Fibroblast of lung (primary cell): ENCODE data around the gene CAMKV. TPM values are rescaled to one million over a fixed set of nuclear protein-coding genes. Genes with fewer than 3 reads are reported as not detected.

Source experiments
- DNase-seq, 2 donors: peaks; one replicate each; pipeline versions ENCODE4 v3.0.0 to v3.0.0-alpha.2; 2010; ENCODE audit warnings: low read depth in 2 of 2
- H2AFZ ChIP-seq: 2 replicates; pipeline ENCODE4 v1.5.1; 2012; ENCODE audit warnings: low read length, control low read depth, inconsistent platforms
- H3K27ac ChIP-seq: 2 replicates; pipeline ENCODE4 v1.5.1; 2011; ENCODE audit warnings: low read length, control low read depth; ENCODE audit not compliant: insufficient read depth
- H3K27me3 ChIP-seq: 2 replicates; pipeline ENCODE4 v1.5.1; 2011; ENCODE audit warnings: mild to moderate bottlenecking, low read length; ENCODE audit not compliant: control insufficient read depth, insufficient read depth
- H3K36me3 ChIP-seq: 2 replicates; pipeline ENCODE4 v1.5.1; 2011; ENCODE audit warnings: low read length; ENCODE audit not compliant: control insufficient read depth, insufficient read depth
- H3K4me1 ChIP-seq: 2 replicates; pipeline ENCODE4 v1.5.1; 2011; ENCODE audit warnings: low read length; ENCODE audit not compliant: control insufficient read depth, insufficient read depth; ENCODE audit errors: extremely low read depth
- H3K4me2 ChIP-seq: 2 replicates; pipeline ENCODE4 v1.5.1; 2011; ENCODE audit warnings: low read length, control low read depth; ENCODE audit not compliant: insufficient read depth; ENCODE audit errors: extremely low read depth
- H3K4me3 ChIP-seq, 4 experiments: fragments of 200-600 bp in 1 of 4; sonication (generic) in 1 of 4; replicated peaks in 1 of 4; 2 replicates each; pipeline ENCODE4 v1.5.1; 2011 to 2016; ENCODE audit warnings: low read length in 4 of 4, low read depth in 3 of 4, mild to moderate bottlenecking in 3 of 4, control low read depth in 2 of 4, inconsistent platforms in 1 of 4, mixed read lengths in 1 of 4; ENCODE audit not compliant: insufficient read depth in 1 of 4; ENCODE audit errors: control extremely low read depth in 1 of 4
- H3K79me2 ChIP-seq: 2 replicates; pipeline ENCODE4 v1.5.1; 2012; ENCODE audit warnings: mild to moderate bottlenecking, low read length, inconsistent platforms; ENCODE audit not compliant: control insufficient read depth, insufficient read depth
- H3K9ac ChIP-seq: 2 replicates; pipeline ENCODE4 v1.5.1; 2011; ENCODE audit warnings: mild to moderate bottlenecking, low read length, control low read depth; ENCODE audit not compliant: insufficient read depth
- H3K9me3 ChIP-seq: 2 replicates; pipeline ENCODE4 v1.5.1; 2012; ENCODE audit warnings: low read depth, low read length; ENCODE audit not compliant: control insufficient read depth, insufficient read depth
- H4K20me1 ChIP-seq: 2 replicates; pipeline ENCODE4 v1.5.1; 2011; ENCODE audit warnings: low read length; ENCODE audit not compliant: control insufficient read depth, insufficient read depth; ENCODE audit errors: extremely low read depth
- CTCF ChIP-seq, 2 donors: IDR thresholded peaks in 1 of 2; conservative IDR thresholded peaks in 1 of 2; 1 replicate in 1 of 2; 2 replicates in 1 of 2; pipeline ENCODE4 v1.5.1; 2011 to 2012; ENCODE audit warnings: low read length in 2 of 2, control low read depth in 1 of 2, inconsistent platforms in 1 of 2, low read depth in 1 of 2, mild to moderate bottlenecking in 1 of 2
- EZH2 ChIP-seq: IDR thresholded peaks from 2 replicates; pipeline ENCODE4 v1.5.1; 2012; ENCODE audit warnings: low read length, control low read depth, mild to moderate bottlenecking; ENCODE audit errors: missing control alignments
- polyA plus RNA-seq, 2 donors: library from polyadenylated mRNA; depleted of rRNA in 1 of 2; stranded (reverse) in 1 of 2; unstranded in 1 of 2; fragments of >200 nt; gene quantifications; 2 replicates each; pipeline ENCODE4 v1.2.1, GENCODE V29; 2011 to 2012; ENCODE audit warnings: missing spikeins in 1 of 2
- total RNA-seq: library from RNA; depleted of rRNA; stranded (reverse); fragments of >200 nt; gene quantifications from 2 replicates; pipeline ENCODE4 v1.2.1, GENCODE V29; 2014

The CAMKV gene
- total and polyA plus RNA-seq, 2 donors (not counting 1 experiment from before 2014, with no cell fraction given): 0.06 TPM; not detected in 1

- H3K27ac ChIP-seq: no peak overlapping the region
- no peak for TF ChIP-seq EZH2
- TF ChIP-seq CTCF (conservative IDR thresholded peaks at IDR 0.05 in 1 of 2, IDR thresholded peaks at IDR 0.05 in 1 of 2; ENCODE audit: low read depth in 1 of 2, low read length in 2 of 2): no peak
- peaks cover 5% of the 10 kb centered on the region for H3K36me3 ChIP-seq
Measured at GRCh38 chr3:49911124-49911420, 41.4 kb upstream of the CAMKV start.

GRCh38 chr3:49910409-49911123 lies 40.9 kb upstream of the CAMKV start:
- Histone ChIP-seq H3K4me1 (peaks cover 6% of the 10 kb centered on the region), H2AFZ (no peak overlapping the region), H3K79me2 (no peaks in the 10 kb centered on the region), H3K4me3 (no peak overlapping the region), H3K27ac (no peak overlapping the region), H4K20me1 (no peaks in the 10 kb centered on the region), H3K4me2 (no peak overlapping the region), H3K9ac (no peak overlapping the region), H3K9me3 (no peaks in the 10 kb centered on the region), H3K36me3 (peaks cover 5% of the 10 kb centered on the region), H3K27me3 (no peaks in the 10 kb centered on the region)
- no peak for TF ChIP-seq CTCF (conservative IDR thresholded peaks at IDR 0.05 in 1 of 2, IDR thresholded peaks at IDR 0.05 in 1 of 2; ENCODE audit: low read depth in 1 of 2, low read length in 2 of 2)
- no peak for TF ChIP-seq EZH2
- DNase-seq: no peak

More at GRCh38 chr3:49911124-49911420, 41.4 kb upstream of the CAMKV start:
- Histone ChIP-seq H2AFZ (no peak overlapping the region), H3K79me2 (no peaks in the 10 kb centered on the region), H3K9ac (no peak overlapping the region), H4K20me1 (no peaks in the 10 kb centered on the region), H3K9me3 (no peaks in the 10 kb centered on the region), H3K4me3 (no peak overlapping the region), H3K4me1 (peaks cover under 1% of the 10 kb centered on the region), H3K27me3 (no peaks in the 10 kb centered on the region), H3K4me2 (no peak overlapping the region)
- DNase-seq: no peak

DNA sequence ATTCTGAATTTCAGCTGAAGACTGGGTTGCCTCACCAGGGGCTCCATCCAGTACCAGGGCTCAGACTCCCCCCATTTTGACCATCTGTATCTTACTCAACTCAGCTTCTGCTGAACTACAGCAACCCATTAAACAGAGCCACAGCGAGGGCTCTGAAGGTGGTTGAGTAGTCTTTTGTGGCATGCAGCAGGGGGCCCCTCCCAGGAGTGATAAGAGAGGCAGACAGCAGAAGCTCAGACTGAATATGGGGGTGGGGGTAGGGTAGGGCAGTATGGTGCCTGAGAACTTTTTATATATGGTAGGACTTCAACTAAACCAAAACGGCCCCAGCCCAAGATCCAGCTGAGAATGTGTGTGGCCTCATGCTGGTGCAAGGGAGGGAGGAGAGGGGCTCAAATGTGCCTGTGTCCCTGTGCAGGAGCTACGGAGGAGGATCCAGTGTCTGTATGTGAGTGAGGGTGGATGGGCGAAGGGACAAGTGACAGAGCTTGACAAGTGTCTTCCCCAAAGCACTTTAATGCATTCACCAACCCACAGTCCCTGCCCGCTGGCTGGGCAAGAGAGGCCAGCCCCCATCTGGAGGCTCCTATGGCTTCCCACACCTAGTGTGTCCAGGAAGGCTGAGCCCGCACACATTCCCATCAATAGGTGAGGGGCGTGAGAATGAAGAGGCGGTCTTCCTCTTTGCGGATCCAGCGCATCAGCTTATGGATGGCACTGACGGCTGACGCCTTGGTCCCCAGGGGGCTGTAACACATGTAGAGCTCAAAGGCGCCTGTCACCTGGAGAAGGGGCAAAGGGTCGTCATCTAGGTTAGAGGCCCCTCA lies 38.9 kb upstream of the CAMKV start:
- peaks cover 6% of the 10 kb centered on the region for H3K4me1 ChIP-seq
- no peak for DNase-seq
- H2AFZ ChIP-seq: no peak overlapping the region
- H3K36me3 ChIP-seq: peaks cover 5% of the 10 kb centered on the region
- no peak overlapping the region for H3K9ac ChIP-seq
- no peaks in the 10 kb centered on the region for H3K27me3 ChIP-seq
- TF ChIP-seq EZH2: no peak
- TF ChIP-seq CTCF (conservative IDR thresholded peaks at IDR 0.05 in 1 of 2, IDR thresholded peaks at IDR 0.05 in 1 of 2; ENCODE audit: low read depth in 1 of 2, low read length in 2 of 2): no peak
- no peak overlapping the region for H3K4me2 ChIP-seq
- H3K9me3 ChIP-seq: no peaks in the 10 kb centered on the region
- no peak overlapping the region for H3K27ac ChIP-seq
- H3K4me3 ChIP-seq: no peak overlapping the region
- no peaks in the 10 kb centered on the region for H3K79me2 ChIP-seq
- H4K20me1 ChIP-seq: no peaks in the 10 kb centered on the region
